ENCODE results near the gene TMEM178B. TPM values are rescaled to one million over a fixed set of nuclear protein-coding genes. Genes with fewer than 3 reads are reported as not detected.

Gene TMEM178B
- total RNA-seq, 2 experiments from 2014 or later: 0.05 to 0.10 TPM

DNA sequence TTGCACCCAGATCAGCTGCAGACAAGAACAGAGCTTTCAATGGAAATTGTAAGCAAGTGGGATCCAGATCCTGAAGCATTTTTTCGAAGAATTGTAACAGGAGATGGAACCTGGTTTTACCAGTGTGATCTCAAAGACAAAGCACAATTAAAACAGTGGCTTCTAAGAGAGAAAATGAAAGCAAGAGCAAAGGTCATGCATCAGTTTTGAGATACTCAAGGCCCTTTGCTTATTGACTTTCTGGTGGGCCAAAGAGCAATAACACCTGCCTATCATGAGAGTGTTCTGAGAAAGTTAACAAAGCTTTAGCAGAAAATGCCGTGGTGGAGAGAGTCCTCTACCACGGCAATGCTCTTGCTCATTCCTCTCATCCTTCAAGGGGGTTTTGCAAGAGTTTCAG, 194.8 kb downstream of the TMEM178B start:
- no peak for DNase-seq

DNA sequence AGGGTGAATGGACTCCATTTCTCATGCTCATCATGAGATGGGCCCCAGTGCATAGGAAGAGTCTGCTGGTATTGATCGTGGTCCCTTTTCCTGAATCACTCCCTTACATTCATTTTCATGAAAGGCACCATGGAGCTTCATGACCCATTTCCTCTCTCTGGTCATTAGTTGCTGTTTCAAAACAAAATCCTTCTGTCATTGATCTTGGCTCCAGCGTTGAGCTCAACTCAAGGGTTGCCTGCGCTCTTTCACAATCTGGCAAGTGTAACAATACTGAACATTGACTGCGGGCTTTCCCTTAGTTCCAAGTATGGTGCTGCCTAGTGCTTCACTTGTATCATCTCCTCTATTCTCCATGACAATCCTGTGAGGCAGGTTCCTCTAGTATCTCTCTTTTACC, 197.6 kb downstream of the TMEM178B start:
- Mint-ChIP-seq H3K9me3 (ENCODE audit: insufficient read depth) (no peaks in the 10 kb centered on the region), H3K4me1 (ENCODE audit: low read depth) (no peaks in the 10 kb centered on the region), H3K36me3 (ENCODE audit: low read depth) (no peaks in the 10 kb centered on the region), H3K27me3 (ENCODE audit: low read depth) (no peaks in the 10 kb centered on the region), H3K4me3 (no peak overlapping the region), H3K27ac (no peak overlapping the region)
- ChIA-PET CTCF (no interaction called here), POLR2A (no interaction called here)
- DNase-seq (no peak), ATAC-seq (no peak)

More for the DNA sequence above, 194.8 kb downstream of the TMEM178B start:
- Mint-ChIP-seq H3K9me3 (ENCODE audit: insufficient read depth) (no peaks in the 10 kb centered on the region), H3K27ac (no peak overlapping the region), H3K4me3 (no peak overlapping the region), H3K27me3 (ENCODE audit: low read depth) (no peaks in the 10 kb centered on the region), H3K36me3 (ENCODE audit: low read depth) (no peaks in the 10 kb centered on the region), H3K4me1 (ENCODE audit: low read depth) (peaks cover 5% of the 10 kb centered on the region)
- ChIA-PET CTCF (no interaction called here), POLR2A (no interaction called here)
- no peak for ATAC-seq

DNA sequence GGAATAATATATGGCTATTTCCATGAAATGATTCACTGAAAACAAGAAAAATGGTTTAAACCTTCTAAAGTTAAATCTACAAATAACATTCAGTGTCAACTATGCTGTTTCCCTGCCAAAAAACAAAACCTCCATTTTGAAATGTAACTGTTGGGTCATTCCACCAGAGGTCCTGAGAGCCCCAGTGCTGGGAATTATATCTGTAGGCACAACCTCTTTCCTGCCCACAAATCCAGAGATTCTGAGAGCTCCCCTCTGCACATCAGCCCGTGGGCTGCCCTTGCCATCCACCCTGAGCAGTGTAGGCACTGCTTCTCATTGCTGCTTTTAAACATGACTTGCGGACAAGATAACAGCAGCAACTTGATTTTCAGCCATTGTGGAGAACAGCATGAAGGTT, 198.6 kb downstream of the TMEM178B start:
- POLR2A ChIA-PET: no interaction called here
- Mint-ChIP-seq H3K36me3 (ENCODE audit: low read depth) (no peaks in the 10 kb centered on the region), H3K4me1 (ENCODE audit: low read depth) (no peaks in the 10 kb centered on the region), H3K4me3 (no peak overlapping the region), H3K9me3 (ENCODE audit: insufficient read depth) (no peaks in the 10 kb centered on the region), H3K27me3 (ENCODE audit: low read depth) (no peaks in the 10 kb centered on the region), H3K27ac (no peak overlapping the region)
- CTCF ChIA-PET: no interaction called here
- no peak for DNase-seq
- no peak for ATAC-seq

DNA sequence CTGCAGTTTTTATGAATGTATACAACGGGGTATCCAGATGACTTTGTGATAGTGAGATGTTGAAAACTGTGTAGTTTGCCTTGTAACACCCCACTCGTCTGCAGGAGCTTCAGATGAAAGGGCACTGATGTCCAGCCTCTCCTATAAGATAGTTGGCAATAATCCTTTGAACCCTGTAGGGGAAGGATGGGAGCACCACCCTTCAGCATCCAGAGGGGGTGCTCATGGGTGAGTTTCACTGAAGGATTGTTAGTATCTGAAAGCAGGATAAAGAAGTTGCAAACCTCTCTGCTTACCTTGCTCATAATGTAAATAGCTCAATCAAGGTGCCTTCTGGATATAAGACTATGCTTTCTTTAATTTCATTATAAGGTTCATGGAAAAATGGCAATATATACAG, 201.5 kb downstream of the TMEM178B start:
- CTCF ChIA-PET: interaction anchor here (1.6 kb wide), 1 partner anchor 258 kb away, joined by 3 read pairs; no protein-coding TSS in a partner anchor
- DNase-seq (no peak), ATAC-seq (no peak)
- Mint-ChIP-seq H3K9me3 (ENCODE audit: insufficient read depth) (no peaks in the 10 kb centered on the region), H3K36me3 (ENCODE audit: low read depth) (no peaks in the 10 kb centered on the region), H3K27me3 (ENCODE audit: low read depth) (no peaks in the 10 kb centered on the region), H3K4me1 (ENCODE audit: low read depth) (no peaks in the 10 kb centered on the region), H3K4me3 (no peak overlapping the region), H3K27ac (no peak overlapping the region)
- POLR2A ChIA-PET: no interaction called here

DNA sequence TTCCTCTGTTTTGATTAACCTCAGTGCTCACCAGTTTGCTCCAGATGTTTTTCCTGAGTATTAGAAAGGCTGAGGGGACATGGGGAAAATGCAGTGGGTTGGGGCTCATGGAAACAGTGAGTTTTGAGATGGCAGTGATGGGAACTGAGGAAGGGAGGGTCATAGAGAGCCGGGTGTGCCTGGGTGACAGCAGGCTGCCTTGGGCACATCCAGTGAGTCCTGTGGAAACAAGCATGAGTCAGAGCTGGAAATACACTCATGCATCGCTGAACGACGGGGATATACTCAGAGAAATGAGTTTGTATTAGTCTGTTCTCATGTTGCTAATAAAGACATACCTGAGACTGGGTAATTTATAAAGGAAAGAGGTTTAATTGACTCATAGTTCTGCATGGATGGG, 202.2 kb downstream of the TMEM178B start:
- H3K4me3 Mint-ChIP-seq: no peak overlapping the region
- H3K27ac Mint-ChIP-seq: no peak overlapping the region
- ChIA-PET POLR2A (no interaction called here), CTCF (no interaction called here)
- H3K36me3 Mint-ChIP-seq (ENCODE audit: low read depth): no peaks in the 10 kb centered on the region
- no peaks in the 10 kb centered on the region for H3K27me3 Mint-ChIP-seq (ENCODE audit: low read depth)
- no peaks in the 10 kb centered on the region for H3K4me1 Mint-ChIP-seq (ENCODE audit: low read depth)
- ATAC-seq (no peak), DNase-seq (no peak)
- no peaks in the 10 kb centered on the region for H3K9me3 Mint-ChIP-seq (ENCODE audit: insufficient read depth)

DNA sequence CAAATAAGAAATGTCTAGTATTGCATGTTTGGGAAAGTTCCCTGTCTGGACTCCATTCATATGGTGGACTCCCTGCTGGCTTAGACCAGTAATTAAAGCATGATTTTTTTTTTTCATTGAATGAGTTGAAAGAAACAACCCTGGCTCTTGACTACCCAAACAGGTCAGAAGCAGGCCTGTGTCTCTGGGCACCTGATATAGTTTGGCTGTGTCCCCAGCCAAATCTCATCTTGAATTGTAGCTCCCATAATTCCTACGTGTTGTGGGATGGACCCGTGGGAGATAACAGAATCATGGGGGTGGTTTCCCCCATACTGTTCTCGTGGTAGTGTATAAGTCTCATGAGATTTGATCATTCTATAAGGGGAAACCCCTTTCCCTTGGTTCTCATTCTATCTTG, 206.2 kb downstream of the TMEM178B start:
- Mint-ChIP-seq H3K27me3 (ENCODE audit: low read depth) (no peaks in the 10 kb centered on the region), H3K4me3 (no peak overlapping the region), H3K9me3 (ENCODE audit: insufficient read depth) (no peaks in the 10 kb centered on the region), H3K36me3 (ENCODE audit: low read depth) (no peaks in the 10 kb centered on the region), H3K27ac (no peak overlapping the region), H3K4me1 (ENCODE audit: low read depth) (peaks cover 8% of the 10 kb centered on the region)
- no peak for DNase-seq
- ChIA-PET CTCF (no interaction called here), POLR2A (no interaction called here)
- no peak for ATAC-seq

DNA sequence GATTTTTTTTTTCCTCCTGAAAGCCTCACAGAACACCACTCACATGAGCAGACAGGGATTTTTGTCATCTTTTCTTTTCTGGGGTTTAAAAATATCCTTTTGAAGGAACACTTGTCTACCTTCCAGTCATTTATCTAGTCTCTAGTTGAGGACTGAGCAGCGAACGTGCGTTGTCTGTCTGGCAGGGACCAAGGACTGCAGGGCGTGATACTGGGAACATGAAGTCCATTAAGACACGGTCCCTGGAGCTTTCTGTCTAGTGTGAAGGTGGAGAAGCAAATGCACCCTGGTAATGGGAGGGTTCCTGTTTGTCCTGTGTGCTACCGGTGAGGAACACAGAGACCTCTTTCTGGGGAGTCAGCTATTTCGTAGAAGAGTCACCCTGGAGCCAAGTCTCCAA, 207.4 kb downstream of the TMEM178B start:
- Mint-ChIP-seq H3K27me3 (ENCODE audit: low read depth) (no peaks in the 10 kb centered on the region), H3K9me3 (ENCODE audit: insufficient read depth) (no peaks in the 10 kb centered on the region), H3K36me3 (ENCODE audit: low read depth) (no peaks in the 10 kb centered on the region), H3K27ac (no peak overlapping the region), H3K4me1 (ENCODE audit: low read depth) (peaks cover 8% of the 10 kb centered on the region), H3K4me3 (no peak overlapping the region)
- ATAC-seq (no peak), DNase-seq (no peak)
- ChIA-PET CTCF (no interaction called here), POLR2A (no interaction called here)

DNA sequence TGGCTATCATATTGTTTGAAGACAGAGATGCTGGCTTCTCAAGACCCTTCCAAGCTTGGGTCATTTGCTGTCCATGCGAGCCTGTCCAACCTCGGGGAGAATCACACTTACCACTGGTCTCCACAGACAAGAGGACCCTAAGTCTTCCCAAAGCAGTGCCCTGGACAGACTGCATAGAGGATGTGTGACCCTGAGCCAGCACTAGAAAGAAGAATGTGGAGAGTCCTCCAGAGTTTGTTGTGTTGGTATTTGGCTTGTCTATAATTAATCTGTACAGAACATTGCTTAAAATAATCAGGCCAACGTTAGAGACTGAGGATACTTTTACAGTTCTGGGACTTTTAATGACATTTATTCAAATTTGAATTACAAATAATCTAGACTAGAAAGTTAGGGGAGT, 212.7 kb downstream of the TMEM178B start:
- no peak for DNase-seq
- POLR2A ChIA-PET: no interaction called here
- no peak for ATAC-seq
- Mint-ChIP-seq H3K27ac (no peak overlapping the region), H3K9me3 (ENCODE audit: insufficient read depth) (no peaks in the 10 kb centered on the region), H3K4me3 (no peak overlapping the region), H3K27me3 (ENCODE audit: low read depth) (no peaks in the 10 kb centered on the region), H3K4me1 (ENCODE audit: low read depth) (peaks cover 8% of the 10 kb centered on the region), H3K36me3 (ENCODE audit: low read depth) (no peaks in the 10 kb centered on the region)
- CTCF ChIA-PET: no interaction called here

DNA sequence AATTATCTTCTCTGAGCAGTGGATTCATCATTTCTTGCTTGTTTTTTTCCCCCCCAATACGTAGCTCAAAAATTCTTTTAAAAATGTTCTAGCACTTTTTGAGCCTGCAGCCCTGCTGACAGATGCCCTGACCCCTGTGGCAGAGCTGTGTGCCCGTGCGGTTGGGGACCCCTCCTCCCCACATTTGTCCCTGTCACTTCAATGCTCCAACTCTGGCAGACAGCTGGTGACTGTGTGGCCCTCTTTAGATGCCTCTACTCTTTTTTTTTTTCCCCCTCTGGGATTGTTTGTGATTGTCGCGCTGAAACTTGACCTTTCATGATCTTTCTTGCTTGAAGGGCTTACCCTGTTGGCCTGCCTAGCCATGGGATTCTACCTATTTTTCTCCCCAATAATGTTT, 214.1 kb downstream of the TMEM178B start:
- no peaks in the 10 kb centered on the region for H3K36me3 Mint-ChIP-seq (ENCODE audit: low read depth)
- CTCF ChIA-PET: no interaction called here
- no peak overlapping the region for H3K27ac Mint-ChIP-seq
- DNase-seq: no peak
- H3K4me3 Mint-ChIP-seq: no peak overlapping the region
- POLR2A ChIA-PET: no interaction called here
- H3K9me3 Mint-ChIP-seq (ENCODE audit: insufficient read depth): no peaks in the 10 kb centered on the region
- peaks cover 8% of the 10 kb centered on the region for H3K4me1 Mint-ChIP-seq (ENCODE audit: low read depth)
- H3K27me3 Mint-ChIP-seq (ENCODE audit: low read depth): no peaks in the 10 kb centered on the region
- no peak for ATAC-seq

DNA sequence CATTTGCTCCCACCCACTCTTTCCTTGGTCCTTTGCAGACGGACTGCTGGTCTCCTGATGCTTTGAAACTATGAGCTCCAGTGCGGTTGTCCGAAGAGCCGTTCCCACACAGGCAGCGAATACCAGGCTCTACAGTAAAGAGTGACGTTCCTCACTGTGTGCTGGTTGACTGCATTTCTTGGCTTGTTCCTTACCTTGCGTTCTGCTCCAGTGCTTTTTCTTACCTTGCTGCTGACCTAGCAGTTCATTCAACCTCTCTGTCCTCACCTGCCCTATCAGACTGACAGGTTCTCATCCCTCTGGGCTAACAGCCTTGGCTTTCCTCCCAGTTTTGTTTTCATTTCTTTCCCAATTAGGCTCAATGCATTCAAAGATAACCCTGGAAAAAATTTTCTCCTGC, 214.8 kb downstream of the TMEM178B start:
- H3K27ac Mint-ChIP-seq: no peak overlapping the region
- POLR2A ChIA-PET: no interaction called here
- H3K36me3 Mint-ChIP-seq (ENCODE audit: low read depth): no peaks in the 10 kb centered on the region
- H3K27me3 Mint-ChIP-seq (ENCODE audit: low read depth): no peaks in the 10 kb centered on the region
- H3K9me3 Mint-ChIP-seq (ENCODE audit: insufficient read depth): no peaks in the 10 kb centered on the region
- peaks cover 5% of the 10 kb centered on the region for H3K4me1 Mint-ChIP-seq (ENCODE audit: low read depth)
- CTCF ChIA-PET: no interaction called here
- ATAC-seq: no peak
- no peak overlapping the region for H3K4me3 Mint-ChIP-seq
- no peak for DNase-seq

DNA sequence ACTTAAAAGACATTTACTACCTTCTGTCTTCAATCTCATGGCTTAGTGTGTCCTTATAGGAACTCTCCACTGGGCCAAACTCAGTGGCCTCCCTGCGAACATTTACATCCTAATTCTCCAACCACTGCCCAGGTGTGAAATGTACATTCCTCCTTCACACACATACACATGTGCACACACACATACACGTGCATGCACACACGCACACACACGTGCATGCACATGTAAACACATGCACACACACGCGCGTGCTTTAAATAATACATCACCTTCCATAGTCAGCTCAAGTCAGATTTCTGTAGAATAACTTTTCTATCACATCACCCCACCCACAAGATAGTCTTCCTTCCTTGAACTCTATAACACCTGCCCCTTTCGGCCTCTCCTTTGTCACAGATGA, 216.5 kb downstream of the TMEM178B start:
- H3K4me3 Mint-ChIP-seq: no peak overlapping the region
- ATAC-seq (no peak), DNase-seq (no peak)
- H3K9me3 Mint-ChIP-seq (ENCODE audit: insufficient read depth): no peaks in the 10 kb centered on the region
- ChIA-PET POLR2A (no interaction called here), CTCF (no interaction called here)
- no peaks in the 10 kb centered on the region for H3K4me1 Mint-ChIP-seq (ENCODE audit: low read depth)
- no peaks in the 10 kb centered on the region for H3K36me3 Mint-ChIP-seq (ENCODE audit: low read depth)
- H3K27me3 Mint-ChIP-seq (ENCODE audit: low read depth): no peaks in the 10 kb centered on the region
- H3K27ac Mint-ChIP-seq: no peak overlapping the region

DNA sequence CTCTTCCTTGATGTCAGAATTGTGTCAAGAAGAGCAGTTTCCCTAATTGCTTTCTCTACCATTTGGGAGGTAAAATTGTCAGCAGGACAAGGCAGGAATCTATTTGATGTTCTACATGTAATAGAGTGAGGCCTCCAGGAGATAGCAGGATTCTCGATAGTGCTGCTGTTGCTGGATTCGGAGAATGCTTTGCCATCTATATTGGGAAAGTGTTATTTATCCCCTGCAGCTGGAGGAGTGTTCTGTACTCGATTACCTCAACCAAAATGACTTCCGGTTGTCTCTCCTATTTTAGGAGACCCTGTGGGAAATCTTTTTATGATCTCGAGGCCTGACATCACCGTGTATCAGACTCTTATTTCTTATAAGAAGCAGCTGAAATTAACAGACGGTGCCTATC, 217.1 kb downstream of the TMEM178B start:
- no peak for ATAC-seq
- CTCF ChIA-PET: no interaction called here
- Mint-ChIP-seq H3K9me3 (ENCODE audit: insufficient read depth) (no peaks in the 10 kb centered on the region), H3K27ac (no peak overlapping the region), H3K4me1 (ENCODE audit: low read depth) (no peaks in the 10 kb centered on the region), H3K36me3 (ENCODE audit: low read depth) (no peaks in the 10 kb centered on the region), H3K27me3 (ENCODE audit: low read depth) (peaks cover 2% of the 10 kb centered on the region), H3K4me3 (no peak overlapping the region)
- DNase-seq: no peak
- POLR2A ChIA-PET: interaction anchor here (0.6 kb wide), 2 partner anchors 308 to 715 kb away, joined by 3 read pairs; no protein-coding TSS in a partner anchor

DNA sequence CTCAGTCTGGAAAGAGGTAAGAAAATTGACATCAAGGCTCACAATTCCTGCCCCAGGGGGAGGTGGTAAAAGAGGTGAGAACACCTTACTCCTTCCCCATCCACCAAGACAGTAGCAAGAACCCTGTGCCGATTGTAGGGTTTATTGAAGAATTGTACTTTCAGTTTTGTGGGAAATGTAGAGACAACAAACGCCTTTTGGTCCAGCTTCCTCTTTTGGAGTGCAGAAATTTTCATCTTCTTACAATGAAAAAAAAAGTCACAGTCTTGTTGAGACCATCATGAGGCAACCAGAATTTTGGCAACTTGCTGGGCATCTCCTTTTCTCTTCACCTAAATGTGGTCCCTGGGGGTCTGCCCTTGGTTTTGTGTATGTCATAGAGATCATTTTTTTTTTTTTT, 217.7 kb downstream of the TMEM178B start:
- Mint-ChIP-seq H3K27me3 (ENCODE audit: low read depth) (peaks cover 2% of the 10 kb centered on the region), H3K4me1 (ENCODE audit: low read depth) (no peaks in the 10 kb centered on the region), H3K9me3 (ENCODE audit: insufficient read depth) (no peaks in the 10 kb centered on the region), H3K27ac (no peak overlapping the region), H3K36me3 (ENCODE audit: low read depth) (no peaks in the 10 kb centered on the region), H3K4me3 (no peak overlapping the region)
- ATAC-seq (no peak), DNase-seq (no peak)
- POLR2A ChIA-PET: interaction anchor here (0.6 kb wide), 2 partner anchors 309 to 715 kb away, joined by 3 read pairs; no protein-coding TSS in a partner anchor
- CTCF ChIA-PET: no interaction called here
